BE2C (cell line): ENCODE measurements around the gene LRRC10B.

Source experiments
- DNase-seq: peaks from one replicate; pipeline ENCODE4 v3.0.0-alpha.2; 2020
- H3K27me3 ChIP-seq: fragments of 250-450 bp; sonication (Bioruptor Pico); 2 replicates; pipeline ENCODE4 v1.5.1; 2020; ENCODE audit warnings: mild to moderate bottlenecking
- H3K36me3 ChIP-seq: fragments of 250-450 bp; sonication (Bioruptor Pico); 2 replicates; pipeline ENCODE4 v1.5.1; 2020; ENCODE audit warnings: mild to moderate bottlenecking
- H3K4me1 ChIP-seq: fragments of 250-450 bp; sonication (Bioruptor Pico); 2 replicates; pipeline ENCODE4 v1.5.1; 2020
- H3K4me3 ChIP-seq: 2 replicates; pipeline ENCODE4 v1.5.1; 2011; ENCODE audit warnings: low read depth, low read length
- H3K9me3 ChIP-seq: fragments of 250-450 bp; sonication (Bioruptor Pico); 2 replicates; pipeline ENCODE4 v1.5.1; 2020
- CTCF ChIP-seq: IDR thresholded peaks from 2 replicates; pipeline ENCODE4 v1.5.1; 2012; ENCODE audit warnings: mild to moderate bottlenecking, low read depth, low read length

LRRC10B gene

GRCh38 chr11:61484541-61484940 is 24.0 kb upstream of the LRRC10B start:
- DNase-seq: no peak
- Histone ChIP-seq H3K36me3 (no peaks in the 10 kb centered on the region), H3K4me1 (peaks cover 4% of the 10 kb centered on the region), H3K4me3 (no peak overlapping the region), H3K9me3 (no peaks in the 10 kb centered on the region), H3K27me3 (no peaks in the 10 kb centered on the region)
- TF ChIP-seq CTCF: no peak

- TF ChIP-seq CTCF: no peak
Measured at GRCh38 chr11:61485080-61485479, 23.5 kb upstream of the LRRC10B start.

GRCh38 chr11:61486011-61486620 is 22.4 kb upstream of the LRRC10B start:
- Histone ChIP-seq H3K36me3 (no peaks in the 10 kb centered on the region), H3K9me3 (no peaks in the 10 kb centered on the region), H3K27me3 (no peaks in the 10 kb centered on the region), H3K4me3 (no peak overlapping the region), H3K4me1 (peaks cover 4% of the 10 kb centered on the region)
- DNase-seq: no peak
- TF ChIP-seq CTCF: no peak

More at GRCh38 chr11:61485080-61485479, 23.5 kb upstream of the LRRC10B start:
- Histone ChIP-seq H3K36me3 (no peaks in the 10 kb centered on the region), H3K27me3 (no peaks in the 10 kb centered on the region), H3K4me3 (no peak overlapping the region), H3K4me1 (peaks cover 4% of the 10 kb centered on the region), H3K9me3 (no peaks in the 10 kb centered on the region)
- DNase-seq: no peak

GRCh38 chr11:61486779-61487178 is 21.8 kb upstream of the LRRC10B start:
- DNase-seq: no peak
- Histone ChIP-seq H3K4me1 (peaks cover 4% of the 10 kb centered on the region; the same call in 1 of the 2 replicates), H3K9me3 (no peaks in the 10 kb centered on the region), H3K4me3 (no peak overlapping the region), H3K36me3 (no peaks in the 10 kb centered on the region), H3K27me3 (no peaks in the 10 kb centered on the region)
- no peak for TF ChIP-seq CTCF

GRCh38 chr11:61487342-61488025 is 21.1 kb upstream of the LRRC10B start:
- Histone ChIP-seq H3K27me3 (no peaks in the 10 kb centered on the region), H3K4me1 (peaks cover 4% of the 10 kb centered on the region; the same call in 1 of the 2 replicates), H3K4me3 (no peak overlapping the region), H3K9me3 (no peaks in the 10 kb centered on the region), H3K36me3 (no peaks in the 10 kb centered on the region)
- no peak for DNase-seq
- TF ChIP-seq CTCF: no peak

GRCh38 chr11:61488651-61489291 is 19.8 kb upstream of the LRRC10B start:
- no peaks in the 10 kb centered on the region for H3K9me3 ChIP-seq
- peak; percentile 42 for DNase-seq
- no peaks in the 10 kb centered on the region for H3K36me3 ChIP-seq
- H3K4me3 ChIP-seq: peak overlapping the region; percentile 32
- H3K4me1 ChIP-seq: peaks cover 4% of the 10 kb centered on the region; the same call in 1 of the 2 replicates
- no peak for TF ChIP-seq CTCF
- no peaks in the 10 kb centered on the region for H3K27me3 ChIP-seq
